OCI-LY7 (cell line): Measurements from ENCODE around the gene CLCN4.

ENCODE experiments used
- CTCF ChIP-seq: fragments of 200-600 bp; sonication (generic); conservative IDR thresholded peaks from 2 replicates; pipeline ENCODE4 v1.5.1; 2014; ENCODE audit warnings: mild to moderate bottlenecking, antibody characterized with exemption, low read length, moderate library complexity, mixed read lengths
- EZH2phosphoT487 ChIP-seq: fragments of 200-600 bp; sonication (generic); IDR thresholded peaks from 2 replicates; pipeline ENCODE4 v1.6.1; 2018; ENCODE audit warnings: low read depth, borderline replicate concordance, mild to moderate bottlenecking, mixed run types, antibody characterized with exemption, low read length, moderate library complexity, mixed read lengths

- no peak for TF ChIP-seq CTCF
- TF ChIP-seq EZH2phosphoT487: no peak
These were observed 16.1 kb downstream of the CLCN4 start for GRCh38 chrX:10172877-10173276.
